Stimulated activated memory B cell treated with anti-CD40 and anti-IgM and Interleukin-4, amounts not matched to agents 10 μg/mL and 1 μg/mL and 100 μg/mL, for 72 hours (primary cell): ENCODE results near the gene YAE1.

Experiments used
- ATAC-seq: fragments of 150-1000 bp; cut with Tn5 transposase; 2 replicates; pipeline ENCODE4 v1.10.0; 2021
- H3K27ac Mint-ChIP-seq: one replicate; pipeline ENCODE4 v1.8.0; 2022; ENCODE audit warnings: mild to moderate bottlenecking, mixed read lengths
- H3K27me3 Mint-ChIP-seq: one replicate; pipeline ENCODE4 v1.8.0; 2022; ENCODE audit warnings: mixed read lengths
- H3K36me3 Mint-ChIP-seq: one replicate; pipeline ENCODE4 v1.8.0; 2022; ENCODE audit warnings: mixed read lengths
- H3K4me1 Mint-ChIP-seq: one replicate; pipeline ENCODE4 v1.8.0; 2022; ENCODE audit warnings: mixed read lengths
- H3K4me3 Mint-ChIP-seq: one replicate; pipeline ENCODE4 v1.8.0; 2022; ENCODE audit warnings: mild to moderate bottlenecking, moderate library complexity, mixed read lengths
- H3K9me3 Mint-ChIP-seq: one replicate; pipeline ENCODE4 v1.8.0; 2022; ENCODE audit warnings: mixed read lengths

Gene YAE1

DNA sequence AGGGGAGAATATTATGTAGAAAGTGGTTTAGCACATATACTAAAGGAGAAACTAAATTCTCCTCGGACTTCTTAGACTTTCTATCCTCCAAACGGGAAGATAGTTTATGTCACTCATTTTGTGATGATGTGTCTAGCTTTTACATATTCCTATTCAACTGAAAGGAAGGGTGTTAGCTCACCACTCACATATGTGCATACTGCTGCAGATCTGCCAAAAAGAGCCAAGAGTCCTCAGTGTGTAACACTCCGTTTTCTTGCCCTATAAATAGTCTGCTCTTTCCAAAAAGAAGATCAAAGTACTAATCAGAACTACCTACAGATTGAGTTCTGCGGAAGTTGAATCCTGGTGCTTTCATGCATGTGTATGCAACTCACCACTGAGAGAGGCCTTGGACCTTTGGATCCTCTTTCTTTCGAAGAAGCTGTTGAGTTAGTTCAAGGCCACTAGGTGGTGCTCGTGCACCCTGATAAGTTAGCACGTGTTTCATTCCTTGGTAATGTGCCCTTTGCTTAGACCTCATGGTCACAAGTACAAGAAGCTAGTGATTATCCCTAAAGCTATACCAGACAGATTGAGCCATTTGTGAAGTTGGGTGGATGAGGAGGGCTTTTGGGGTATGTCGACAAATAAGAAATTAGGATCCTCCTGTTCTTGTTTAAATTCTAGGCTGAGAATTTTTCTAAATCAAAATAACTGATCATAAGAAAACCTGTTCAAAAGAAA, 14.1 kb downstream of the YAE1 start:
- ATAC-seq = peak; percentile 85
- H3K27ac Mint-ChIP-seq = peak overlapping the region; percentile 23
- no peak overlapping the region for H3K4me3 Mint-ChIP-seq
- peaks cover 12% of the 10 kb centered on the region for H3K4me1 Mint-ChIP-seq
- H3K27me3 Mint-ChIP-seq = no peaks in the 10 kb centered on the region
- peaks cover 10% of the 10 kb centered on the region for H3K36me3 Mint-ChIP-seq
- no peaks in the 10 kb centered on the region for H3K9me3 Mint-ChIP-seq

DNA sequence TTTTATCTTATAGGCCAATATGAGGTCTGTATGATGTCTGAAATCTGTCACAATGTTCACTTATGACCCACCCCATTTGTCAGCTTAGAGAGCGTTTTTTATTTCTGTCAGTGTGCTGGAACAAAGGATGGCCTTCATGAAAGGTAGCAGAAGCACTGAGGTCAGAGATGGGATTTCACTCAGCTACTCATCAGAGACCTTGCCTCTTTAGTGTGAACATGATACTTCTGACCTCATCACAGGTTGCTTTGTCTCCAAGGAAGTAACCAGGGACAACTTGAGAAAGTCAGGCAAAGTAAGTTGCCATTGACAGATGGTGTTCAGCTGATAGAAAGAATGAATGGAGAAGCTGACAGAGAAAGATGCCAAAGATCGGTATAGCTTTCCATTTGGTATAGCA, 16.3 kb downstream of the YAE1 start:
- Mint-ChIP-seq H3K27me3 (no peaks in the 10 kb centered on the region), H3K27ac (no peak overlapping the region), H3K9me3 (no peaks in the 10 kb centered on the region), H3K4me1 (peaks cover 12% of the 10 kb centered on the region), H3K36me3 (no peaks in the 10 kb centered on the region), H3K4me3 (no peak overlapping the region)
- ATAC-seq = no peak

DNA sequence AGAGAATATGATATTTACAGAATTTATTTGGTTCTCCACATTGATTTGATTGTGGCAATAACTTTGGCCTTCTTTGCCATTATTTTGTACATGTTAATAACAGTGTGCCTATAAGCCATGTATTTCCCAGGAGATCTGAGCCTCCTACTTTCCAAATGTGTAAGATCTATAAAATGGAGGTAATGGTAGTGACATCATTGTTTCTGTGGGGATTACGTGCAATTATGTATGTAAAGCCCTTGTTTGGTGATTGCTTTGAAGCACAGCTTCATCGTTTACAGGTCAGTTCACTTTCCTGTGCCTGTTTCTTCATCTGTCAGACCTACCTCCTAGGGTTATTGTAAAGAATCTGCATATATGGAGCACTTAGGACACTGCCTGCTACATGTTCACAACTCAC, 17.3 kb downstream of the YAE1 start:
- Mint-ChIP-seq H3K36me3 (no peaks in the 10 kb centered on the region), H3K4me3 (no peak overlapping the region), H3K27ac (no peak overlapping the region), H3K9me3 (no peaks in the 10 kb centered on the region), H3K27me3 (no peaks in the 10 kb centered on the region), H3K4me1 (peaks cover 12% of the 10 kb centered on the region)
- no peak for ATAC-seq

DNA sequence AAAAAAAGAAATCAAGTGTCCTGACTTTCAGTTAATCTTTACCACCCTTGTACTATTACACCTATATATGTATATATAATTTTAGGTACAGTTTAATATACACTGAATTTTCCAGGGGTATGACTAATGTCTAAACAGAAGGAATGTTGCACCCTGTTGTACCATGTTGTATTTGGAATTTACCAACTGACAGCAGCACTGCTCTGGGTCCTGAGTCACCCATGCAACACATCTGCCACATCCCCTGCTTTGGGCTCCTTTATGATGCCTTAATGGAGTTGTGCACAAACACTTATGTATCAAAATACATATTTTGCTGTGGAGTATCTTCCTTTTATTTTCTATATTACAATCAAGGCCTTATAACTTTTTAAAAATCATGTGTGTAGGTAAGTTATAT, 21.2 kb downstream of the YAE1 start:
- Mint-ChIP-seq H3K9me3 (no peaks in the 10 kb centered on the region), H3K4me1 (peaks cover 9% of the 10 kb centered on the region), H3K27ac (no peak overlapping the region), H3K36me3 (peaks cover 4% of the 10 kb centered on the region), H3K27me3 (no peaks in the 10 kb centered on the region), H3K4me3 (no peak overlapping the region)
- no peak for ATAC-seq

DNA sequence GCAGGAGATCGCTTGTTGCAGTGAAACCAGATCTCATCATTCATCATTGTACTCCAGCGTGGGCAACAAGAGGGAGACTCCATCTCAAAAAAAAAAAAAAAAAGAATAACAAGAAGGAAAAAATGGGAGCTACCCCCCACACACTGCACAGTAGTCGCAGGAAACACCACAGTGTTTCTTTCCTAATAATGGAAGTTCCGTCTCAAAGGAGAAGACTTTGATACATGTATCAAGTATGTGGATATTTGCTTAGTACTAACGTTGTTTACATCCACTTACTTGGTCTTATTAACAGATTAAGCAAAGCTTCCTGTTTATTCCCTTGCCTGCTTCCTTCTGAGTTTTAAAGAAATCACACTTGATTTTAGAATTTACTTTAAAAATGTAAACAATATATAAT, 22.2 kb downstream of the YAE1 start:
- no peak for ATAC-seq
- Mint-ChIP-seq H3K4me1 (peaks cover 13% of the 10 kb centered on the region), H3K4me3 (no peak overlapping the region), H3K9me3 (no peaks in the 10 kb centered on the region), H3K27me3 (no peaks in the 10 kb centered on the region), H3K36me3 (peaks cover 4% of the 10 kb centered on the region), H3K27ac (no peak overlapping the region)

DNA sequence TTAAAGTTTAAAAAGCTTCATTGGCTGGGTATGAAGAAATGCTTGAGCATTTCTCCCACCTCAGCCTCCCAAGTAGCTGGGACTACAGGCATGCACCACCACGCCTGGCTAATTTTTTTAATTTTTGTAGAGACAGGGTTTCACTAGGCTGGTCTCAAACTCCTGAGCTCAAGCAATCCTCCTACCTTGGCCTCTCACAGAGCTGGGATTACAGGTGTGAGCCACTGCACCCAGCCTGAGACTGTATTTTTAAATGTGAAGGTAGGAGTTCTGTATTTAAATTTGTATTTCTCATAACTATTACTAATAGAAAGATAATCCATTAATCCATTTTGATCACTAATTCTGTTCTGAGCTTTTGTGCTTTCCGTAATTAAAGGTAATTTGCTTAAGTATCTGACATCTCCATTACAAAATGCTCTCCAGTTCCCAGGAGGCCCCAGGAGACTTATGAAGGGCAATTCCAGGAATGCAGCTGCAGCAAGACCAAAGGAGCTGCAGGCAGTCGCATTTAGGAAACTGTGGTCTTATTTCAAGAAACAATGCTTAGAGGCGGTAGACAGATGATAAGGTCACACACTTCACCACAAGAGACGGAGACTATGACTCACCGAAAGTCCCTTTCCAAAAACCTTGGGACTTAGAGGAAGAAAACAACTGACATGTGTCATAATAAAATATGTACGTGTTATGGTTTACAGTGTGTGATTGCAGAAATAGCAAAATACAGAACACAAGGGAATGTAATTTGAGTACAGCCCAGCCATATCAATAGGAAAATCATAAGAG, 23.3 kb downstream of the YAE1 start:
- Mint-ChIP-seq H3K4me3 (no peak overlapping the region), H3K36me3 (peaks cover 4% of the 10 kb centered on the region), H3K9me3 (no peaks in the 10 kb centered on the region), H3K27me3 (no peaks in the 10 kb centered on the region), H3K27ac (peak overlapping the region; percentile 47), H3K4me1 (peaks cover 13% of the 10 kb centered on the region)
- peak; percentile 94 for ATAC-seq

DNA sequence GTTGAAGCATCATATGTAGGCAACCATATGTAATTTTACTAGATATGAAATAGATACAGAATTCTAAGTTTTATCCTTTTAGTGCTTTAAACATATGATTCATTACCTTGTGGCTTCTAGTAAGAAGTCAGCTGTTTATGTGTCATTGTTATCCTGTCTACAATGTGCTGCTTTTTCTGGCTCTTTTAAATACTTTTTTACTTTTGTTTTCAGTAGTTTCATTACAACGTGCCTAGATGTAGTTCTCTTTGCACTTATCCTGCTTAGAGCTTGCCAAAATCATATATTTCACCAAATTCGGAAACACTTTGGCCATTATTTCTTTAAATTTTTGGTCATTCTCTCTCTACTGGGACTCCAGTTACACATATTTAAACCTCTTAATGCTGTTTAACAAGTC, 26.4 kb downstream of the YAE1 start:
- H3K9me3 Mint-ChIP-seq = no peaks in the 10 kb centered on the region
- ATAC-seq = no peak
- H3K27ac Mint-ChIP-seq = peak overlapping the region; percentile 57
- no peak overlapping the region for H3K4me3 Mint-ChIP-seq
- no peaks in the 10 kb centered on the region for H3K27me3 Mint-ChIP-seq
- peaks cover 13% of the 10 kb centered on the region for H3K4me1 Mint-ChIP-seq
- H3K36me3 Mint-ChIP-seq = peaks cover 4% of the 10 kb centered on the region

DNA sequence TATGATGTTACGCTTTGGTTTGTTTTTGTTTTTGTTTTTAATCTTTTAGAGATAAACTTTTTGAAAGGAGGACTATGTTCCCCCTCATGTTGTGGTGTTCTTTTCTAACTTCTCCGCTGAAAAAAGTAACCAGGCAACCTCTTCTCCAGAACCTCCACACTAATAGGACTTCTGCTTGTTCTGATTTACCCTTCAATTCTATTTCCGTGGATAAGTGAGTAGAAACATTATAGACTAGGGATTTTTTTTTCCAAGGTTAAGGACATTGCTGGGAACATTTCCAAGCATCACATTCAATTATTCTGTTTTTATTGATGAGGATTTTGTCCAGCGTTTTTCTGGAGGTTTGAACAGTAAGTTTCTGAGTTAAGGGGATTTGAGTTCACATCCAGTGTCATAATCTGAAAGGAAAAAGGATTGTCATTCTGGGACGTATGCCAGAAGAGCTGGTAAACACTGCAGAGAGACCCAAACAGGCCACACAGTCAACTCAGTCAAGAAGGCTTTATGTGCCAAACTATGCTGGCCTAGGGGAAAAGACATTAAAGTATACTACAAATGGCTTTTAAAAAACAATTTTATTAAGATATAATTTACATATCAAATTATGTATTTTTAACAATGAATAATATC, 28.9 kb downstream of the YAE1 start:
- Mint-ChIP-seq H3K9me3 (no peaks in the 10 kb centered on the region), H3K36me3 (peaks cover 4% of the 10 kb centered on the region), H3K4me3 (no peak overlapping the region), H3K27ac (no peak overlapping the region), H3K4me1 (peaks cover 5% of the 10 kb centered on the region), H3K27me3 (peaks cover 9% of the 10 kb centered on the region)
- ATAC-seq = no peak

DNA sequence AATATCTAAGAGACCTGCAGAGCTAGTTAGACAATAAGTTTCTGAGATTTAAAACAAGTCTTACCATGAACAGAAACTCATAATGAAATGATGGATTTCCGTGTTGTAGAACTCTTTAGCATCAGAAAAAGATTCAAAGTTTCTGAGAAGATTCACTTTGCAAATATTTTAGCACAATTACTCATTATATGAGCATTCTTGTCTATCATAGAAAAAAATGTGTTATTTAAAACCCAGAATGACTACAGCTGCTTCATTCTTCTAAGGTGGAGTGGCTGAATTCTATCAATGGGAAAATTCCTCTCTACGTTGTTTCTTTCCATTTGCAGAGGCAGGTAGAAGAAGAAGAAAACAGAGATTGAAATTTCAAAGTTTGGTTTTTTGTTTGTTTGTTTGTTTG, 36.1 kb downstream of the YAE1 start:
- Mint-ChIP-seq H3K36me3 (no peaks in the 10 kb centered on the region), H3K4me3 (no peak overlapping the region), H3K27me3 (peaks cover 16% of the 10 kb centered on the region), H3K27ac (no peak overlapping the region), H3K4me1 (no peaks in the 10 kb centered on the region), H3K9me3 (no peaks in the 10 kb centered on the region)
- no peak for ATAC-seq

DNA sequence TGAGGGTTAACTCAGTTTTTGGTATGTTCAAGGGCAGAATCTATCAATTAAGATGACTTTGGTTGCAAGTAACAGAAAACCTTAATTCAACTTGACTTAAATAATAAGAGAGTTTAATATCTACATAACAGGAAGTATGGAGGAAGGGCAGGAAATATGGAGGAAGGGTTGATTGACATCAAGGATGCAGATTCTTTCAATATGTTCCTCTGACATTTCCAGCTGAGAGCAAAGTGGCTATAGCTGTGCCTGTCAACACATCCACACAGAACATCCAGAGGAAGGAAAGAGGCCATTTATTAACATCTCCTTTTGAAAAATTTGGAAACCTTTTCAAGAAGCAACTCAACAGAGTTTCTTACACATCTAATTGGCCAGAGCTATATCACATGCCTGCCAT, 37.7 kb downstream of the YAE1 start:
- ATAC-seq = no peak
- Mint-ChIP-seq H3K27ac (no peak overlapping the region), H3K9me3 (no peaks in the 10 kb centered on the region), H3K27me3 (peaks cover 19% of the 10 kb centered on the region), H3K4me1 (peaks cover 2% of the 10 kb centered on the region), H3K4me3 (no peak overlapping the region), H3K36me3 (no peaks in the 10 kb centered on the region)

DNA sequence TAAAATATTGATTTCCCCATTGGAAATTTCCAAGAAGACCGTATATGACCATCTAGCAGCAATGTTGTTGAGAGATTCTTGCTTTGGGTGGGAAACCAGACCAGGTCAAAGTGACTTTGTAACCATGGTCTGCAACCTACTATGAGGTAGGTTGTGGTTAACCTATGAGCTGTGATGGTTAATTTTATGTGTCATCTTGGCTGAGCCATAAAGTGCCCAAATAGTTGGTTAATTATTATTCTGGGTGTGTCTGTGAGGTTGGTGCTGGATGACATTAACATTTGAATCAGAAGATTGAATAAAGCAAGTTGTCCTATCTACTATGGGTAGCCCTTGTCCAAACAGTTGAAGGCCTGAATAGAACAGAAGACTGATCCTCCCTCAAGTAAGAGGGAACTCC, 38.9 kb downstream of the YAE1 start:
- Mint-ChIP-seq H3K4me1 (peaks cover 14% of the 10 kb centered on the region), H3K27ac (no peak overlapping the region)

DNA sequence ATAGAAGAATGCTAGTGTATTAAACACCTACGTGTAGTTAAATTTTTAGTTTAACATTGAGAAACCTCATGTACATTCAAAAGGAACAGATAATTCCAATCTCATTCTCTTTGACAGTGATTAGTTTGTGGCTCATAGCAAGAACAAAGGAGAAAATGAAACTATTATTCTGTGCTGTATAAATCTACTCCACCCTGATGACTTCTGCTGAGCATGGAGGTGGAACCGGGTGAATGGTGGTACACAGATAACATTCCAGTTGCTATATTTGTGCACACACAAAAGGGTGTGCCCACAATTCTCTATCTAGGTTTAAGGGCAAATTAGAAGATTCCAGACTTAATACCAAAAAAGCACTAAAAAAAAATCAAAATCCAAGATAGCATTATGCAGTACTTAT, 40.1 kb downstream of the YAE1 start:
- H3K4me1 Mint-ChIP-seq = peaks cover 15% of the 10 kb centered on the region
- no peaks in the 10 kb centered on the region for H3K36me3 Mint-ChIP-seq
- H3K27me3 Mint-ChIP-seq = peaks cover 40% of the 10 kb centered on the region
- ATAC-seq = no peak
- no peaks in the 10 kb centered on the region for H3K9me3 Mint-ChIP-seq
- no peak overlapping the region for H3K27ac Mint-ChIP-seq
- H3K4me3 Mint-ChIP-seq = no peak overlapping the region

More for the DNA sequence above, 38.9 kb downstream of the YAE1 start:
- Mint-ChIP-seq H3K27me3 (peaks cover 30% of the 10 kb centered on the region), H3K4me3 (no peak overlapping the region), H3K9me3 (no peaks in the 10 kb centered on the region), H3K36me3 (no peaks in the 10 kb centered on the region)
- ATAC-seq = peak; percentile 53

DNA sequence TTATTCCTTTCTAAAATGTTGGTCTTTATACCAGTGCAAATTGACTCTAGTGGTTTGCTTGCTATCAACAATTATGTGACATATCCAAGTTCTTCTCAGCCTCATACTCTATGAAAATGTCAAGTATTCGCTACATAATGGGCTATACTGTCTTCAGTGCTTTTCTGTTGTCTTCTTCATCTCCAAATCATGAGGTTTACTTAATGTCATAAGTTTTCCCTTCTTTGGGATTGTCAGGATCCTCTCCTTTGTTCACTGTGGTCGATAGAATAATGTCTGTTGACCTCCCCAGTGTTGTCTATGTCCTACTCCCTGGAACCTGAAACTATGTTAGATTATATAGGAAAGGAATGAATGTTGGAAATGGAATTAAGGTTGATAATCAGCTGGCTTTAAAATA, 40.7 kb downstream of the YAE1 start:
- Mint-ChIP-seq H3K4me3 (no peak overlapping the region), H3K9me3 (no peaks in the 10 kb centered on the region), H3K27me3 (peaks cover 40% of the 10 kb centered on the region), H3K27ac (no peak overlapping the region), H3K4me1 (peaks cover 15% of the 10 kb centered on the region), H3K36me3 (no peaks in the 10 kb centered on the region)
- no peak for ATAC-seq

DNA sequence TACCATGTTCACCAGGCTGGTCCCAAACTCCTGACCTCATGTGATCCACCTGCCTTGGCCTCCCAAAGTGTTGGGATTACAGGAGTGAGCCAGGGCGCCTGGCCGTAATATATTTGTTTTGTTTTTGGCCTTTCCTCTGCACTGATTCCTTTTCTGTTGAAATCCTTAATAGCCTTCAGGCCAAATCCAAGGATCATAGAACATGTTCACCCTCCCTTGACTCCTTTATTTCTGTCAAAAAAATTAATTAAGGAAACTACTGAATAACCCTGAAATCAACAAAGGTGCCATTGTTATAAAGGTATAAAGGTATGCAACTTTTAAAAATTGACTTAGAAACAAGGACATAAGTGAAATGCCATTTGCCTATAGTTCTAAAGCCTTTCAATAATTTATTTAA, 41.7 kb downstream of the YAE1 start:
- Mint-ChIP-seq H3K27ac (no peak overlapping the region), H3K27me3 (peaks cover 49% of the 10 kb centered on the region), H3K4me3 (no peak overlapping the region), H3K9me3 (no peaks in the 10 kb centered on the region), H3K4me1 (peaks cover 15% of the 10 kb centered on the region), H3K36me3 (no peaks in the 10 kb centered on the region)
- no peak for ATAC-seq

DNA sequence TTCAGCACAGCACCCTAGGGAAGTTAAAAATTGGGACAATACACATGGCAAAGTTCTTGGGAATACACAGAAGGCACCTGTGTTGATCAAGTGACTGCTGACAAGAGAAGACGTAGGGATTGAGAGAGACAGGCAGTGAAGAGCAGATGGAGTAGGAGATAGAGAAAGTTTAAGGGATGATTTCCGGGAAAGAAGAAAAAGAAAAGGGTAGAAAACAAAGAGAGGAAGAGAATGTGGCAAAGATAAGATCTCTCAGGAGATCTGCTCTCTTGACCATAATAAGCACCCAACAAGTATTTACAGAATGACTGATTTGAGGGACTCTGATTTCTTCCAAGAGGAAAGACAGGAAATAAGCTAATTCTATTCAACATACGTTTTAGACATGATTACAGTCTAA, 42.1 kb downstream of the YAE1 start:
- Mint-ChIP-seq H3K9me3 (no peaks in the 10 kb centered on the region), H3K27me3 (peaks cover 53% of the 10 kb centered on the region), H3K4me3 (no peak overlapping the region), H3K36me3 (no peaks in the 10 kb centered on the region), H3K27ac (no peak overlapping the region), H3K4me1 (peaks cover 15% of the 10 kb centered on the region)
- no peak for ATAC-seq
